HCT116 (cell line): ENCODE data around the gene VGF. TPM values are rescaled to one million over a fixed set of nuclear protein-coding genes. Genes with fewer than 3 reads are reported as not detected.

ENCODE experiments used
- ATAC-seq: fragments of 200-7000 bp; cut with Tn5 transposase; 2 replicates; pipeline ENCODE4 v1.9.1; 2020; ENCODE audit warnings: mild to moderate bottlenecking, moderate library complexity
- BruUV-seq: library from RNA; stranded (reverse); fragments of 400-500 nt; replicated peaks from 2 replicates; lab custom pipeline; 2021; lab: Mats Ljungman, UMichigan
- CTCF ChIA-PET: fragments of 300-600 bp; sonication (Branson Sonifier 250); formaldehyde crosslinking; loops from one replicate; lab custom pipeline; 2021; ENCODE audit warnings: antibody characterized with exemption; lab: Charles Lee
- POLR2A ChIA-PET: fragments of 300-600, 350-600 bp; sonication (Branson Sonifier 250); formaldehyde crosslinking; loops from one replicate; lab custom pipeline; 2021; ENCODE audit warnings: antibody characterized with exemption; lab: Charles Lee
- RAD21 ChIA-PET, 2 experiments: fragments of 300-600 bp; sonication (Branson Sonifier 250); formaldehyde crosslinking; loops; one replicate each; lab custom pipeline; 2023; ENCODE audit warnings: low total read pairs in 2 of 2; ENCODE audit not compliant: uncharacterized antibody in 2 of 2, unreplicated experiment in 2 of 2, low non-redundant PET in 1 of 2; lab: Charles Lee
- DNase-seq: peaks from one replicate; pipeline ENCODE4 v3.0.0-alpha.2; 2010; ENCODE audit warnings: low read depth, low spot score
- H2AFZ ChIP-seq: fragments of 200-600 bp; shearing (Covaris generic), sonication (generic); 2 replicates; pipeline ENCODE4 v1.6.1; 2017; ENCODE audit warnings: low read depth, mixed run types, mixed read lengths, antibody characterized with exemption, low read length; ENCODE audit not compliant: poor library complexity, severe bottlenecking
- H3K27ac ChIP-seq: 2 replicates; pipeline ENCODE4 v1.5.1; 2012; ENCODE audit warnings: low read depth, low read length
- H3K27me3 ChIP-seq: fragments of 200-600 bp; sonication (generic); 2 replicates; pipeline ENCODE4 v1.6.1; 2016; ENCODE audit warnings: mixed run types, low read length, mixed read lengths; ENCODE audit not compliant: insufficient read depth
- H3K36me3 ChIP-seq, 2 experiments: fragments of 200-500 bp in 1 of 2; fragments of 200-600 bp in 1 of 2; sonication (Bioruptor generic) in 1 of 2; sonication (generic) in 1 of 2; 2 replicates each; pipeline versions ENCODE4 v1.5.1 to v1.6.1; 2014 to 2016; ENCODE audit warnings: low read length in 2 of 2, inconsistent platforms in 1 of 2, mixed read lengths in 1 of 2, mixed run types in 1 of 2; ENCODE audit not compliant: insufficient read depth in 2 of 2, control insufficient read depth in 1 of 2
- H3K4me1 ChIP-seq, 2 experiments: fragments of 200-600 bp in 1 of 2; sonication (generic) in 1 of 2; 2 replicates each; pipeline versions ENCODE4 v1.5.1 to v1.6.1; 2012 to 2017; ENCODE audit warnings: low read length in 2 of 2, inconsistent platforms in 1 of 2, mild to moderate bottlenecking in 1 of 2, mixed read lengths in 1 of 2, mixed run types in 1 of 2, moderate library complexity in 1 of 2; ENCODE audit not compliant: insufficient read depth in 2 of 2, control insufficient read depth in 1 of 2
- H3K4me2 ChIP-seq: fragments of 200-600 bp; sonication (generic); 2 replicates; pipeline ENCODE4 v1.6.1; 2017; ENCODE audit warnings: mixed run types, low read length, mixed read lengths
- H3K4me3 ChIP-seq, 2 experiments: fragments of 200-600 bp in 1 of 2; sonication (generic) in 1 of 2; replicated peaks in 1 of 2; 2 replicates each; pipeline ENCODE4 v1.5.1; 2011 to 2016; ENCODE audit warnings: low read length in 2 of 2, control low read depth in 1 of 2, low read depth in 1 of 2, mild to moderate bottlenecking in 1 of 2, mixed read lengths in 1 of 2, mixed run types in 1 of 2
- H3K79me2 ChIP-seq: fragments of 200-600 bp; sonication (generic); 2 replicates; pipeline ENCODE4 v1.6.1; 2017; ENCODE audit warnings: mild to moderate bottlenecking, mixed run types, low read length, moderate library complexity, mixed read lengths; ENCODE audit not compliant: insufficient read depth
- H3K9ac ChIP-seq: fragments of 200-600 bp; sonication (generic); 2 replicates; pipeline ENCODE4 v1.6.1; 2016; ENCODE audit warnings: low read length, mixed read lengths
- H3K9me2 ChIP-seq: fragments of 200-600 bp; sonication (generic), shearing (Covaris generic); 2 replicates; pipeline ENCODE4 v1.6.1; 2017; ENCODE audit warnings: mixed run types, mild to moderate bottlenecking, moderate library complexity; ENCODE audit not compliant: insufficient read depth
- H3K9me3 ChIP-seq, 2 experiments: fragments of 200-500 bp in 1 of 2; fragments of 200-600 bp in 1 of 2; sonication (Bioruptor generic) in 1 of 2; sonication (generic) in 1 of 2; 2 replicates each; pipeline ENCODE4 v1.6.1; 2014 to 2017; ENCODE audit warnings: low read length in 2 of 2, mixed read lengths in 2 of 2, inconsistent platforms in 1 of 2, low read depth in 1 of 2, mild to moderate bottlenecking in 1 of 2, mixed run types in 1 of 2, moderate library complexity in 1 of 2; ENCODE audit not compliant: control insufficient read depth in 1 of 2, insufficient read depth in 1 of 2
- H4K20me1 ChIP-seq: fragments of 200-600 bp; sonication (generic), shearing (Covaris generic); 2 replicates; pipeline ENCODE4 v1.6.1; 2017; ENCODE audit warnings: mixed run types, mild to moderate bottlenecking, moderate library complexity; ENCODE audit not compliant: insufficient read depth
- SIN3A ChIP-seq: IDR thresholded peaks from 2 replicates; pipeline ENCODE4 v1.6.1; 2012; ENCODE audit warnings: low read depth
- SP1 ChIP-seq: IDR thresholded peaks from 2 replicates; pipeline ENCODE4 v1.6.1; 2012; ENCODE audit warnings: low read depth
- TCF7L2 ChIP-seq: IDR thresholded peaks from 2 replicates; pipeline ENCODE4 v1.7.0; 2011; ENCODE audit warnings: borderline replicate concordance, inconsistent platforms; ENCODE audit not compliant: insufficient read depth, insufficient read length; ENCODE audit errors: extremely low read depth
- intact Hi-C: fragments of 100-400 bp; cut with micrococcal nuclease; formaldehyde crosslinking; loops from 2 replicates; pipeline ENCODE4 v1.10.0; 2022
- total RNA-seq: library from RNA; stranded (reverse); gene quantifications from one replicate; pipeline ENCODE4 v1.2.1, GENCODE V29; 2021; ENCODE audit not compliant: unreplicated experiment
- TF ChIP-seq, protein P1 (sequence below): IDR thresholded peaks from 2 replicates; pipeline ENCODE4 v1.6.1; 2012

VGF gene
- total RNA-seq, 1 experiment from 2014 or later = 43.2 TPM

DNA sequence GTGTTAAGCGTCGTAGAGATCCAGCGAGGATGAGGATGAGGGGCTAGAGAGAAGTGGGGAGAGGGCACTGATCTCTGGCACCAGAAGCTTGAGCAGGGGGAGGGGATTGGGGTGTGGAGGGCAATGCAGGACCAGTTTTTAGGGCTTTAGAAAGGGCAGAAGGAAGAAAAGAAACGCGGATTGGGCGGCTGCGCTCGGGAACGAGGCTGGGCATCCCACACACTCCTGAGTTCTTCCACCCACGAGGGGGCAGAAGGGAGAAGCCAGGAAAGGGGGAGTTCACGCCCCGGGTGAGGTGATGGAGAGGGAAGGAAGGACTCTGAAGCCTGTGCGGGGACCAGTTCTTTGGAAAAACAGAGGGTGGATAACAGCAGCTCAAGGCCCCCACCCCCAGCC is 6.1 kb upstream of the VGF start:
- no peaks in the 10 kb centered on the region for H3K9me2 ChIP-seq
- CTCF ChIA-PET = interaction anchor here (1.0 to 1.6 kb wide), 3 partner anchors 21 to 111 kb away, joined by 3 to 12 read pairs (median 4); no protein-coding TSS in a partner anchor
- no peak for TF ChIP-seq SIN3A
- TF ChIP-seq, protein P1, sequence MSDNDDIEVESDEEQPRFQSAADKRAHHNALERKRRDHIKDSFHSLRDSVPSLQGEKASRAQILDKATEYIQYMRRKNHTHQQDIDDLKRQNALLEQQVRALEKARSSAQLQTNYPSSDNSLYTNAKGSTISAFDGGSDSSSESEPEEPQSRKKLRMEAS = no peak
- TF ChIP-seq, all 23 proteins: peak for 0
- ATAC-seq (no peak), DNase-seq (no peak)
- RAD21 ChIA-PET = no interaction called here
- Histone ChIP-seq H3K36me3 (no peaks in the 10 kb centered on the region), H3K9me3 (no peaks in the 10 kb centered on the region), H3K9ac (no peak overlapping the region), H3K27me3 (no peaks in the 10 kb centered on the region), H3K4me1 (peaks cover 42 to 71% of the 10 kb centered on the region in 2 experiments), H3K79me2 (no peaks in the 10 kb centered on the region), H3K4me3 (no peak overlapping the region), H3K27ac (no peak overlapping the region), H4K20me1 (no peaks in the 10 kb centered on the region), H2AFZ (no peak overlapping the region), H3K4me2 (no peak overlapping the region)
- intact Hi-C loops = no loop called here
- POLR2A ChIA-PET = interaction anchor here (1.1 kb wide), 1 partner anchor 9 kb away, joined by 3 read pairs; no protein-coding TSS in a partner anchor
- BruUV-seq = no TSS peak

DNA sequence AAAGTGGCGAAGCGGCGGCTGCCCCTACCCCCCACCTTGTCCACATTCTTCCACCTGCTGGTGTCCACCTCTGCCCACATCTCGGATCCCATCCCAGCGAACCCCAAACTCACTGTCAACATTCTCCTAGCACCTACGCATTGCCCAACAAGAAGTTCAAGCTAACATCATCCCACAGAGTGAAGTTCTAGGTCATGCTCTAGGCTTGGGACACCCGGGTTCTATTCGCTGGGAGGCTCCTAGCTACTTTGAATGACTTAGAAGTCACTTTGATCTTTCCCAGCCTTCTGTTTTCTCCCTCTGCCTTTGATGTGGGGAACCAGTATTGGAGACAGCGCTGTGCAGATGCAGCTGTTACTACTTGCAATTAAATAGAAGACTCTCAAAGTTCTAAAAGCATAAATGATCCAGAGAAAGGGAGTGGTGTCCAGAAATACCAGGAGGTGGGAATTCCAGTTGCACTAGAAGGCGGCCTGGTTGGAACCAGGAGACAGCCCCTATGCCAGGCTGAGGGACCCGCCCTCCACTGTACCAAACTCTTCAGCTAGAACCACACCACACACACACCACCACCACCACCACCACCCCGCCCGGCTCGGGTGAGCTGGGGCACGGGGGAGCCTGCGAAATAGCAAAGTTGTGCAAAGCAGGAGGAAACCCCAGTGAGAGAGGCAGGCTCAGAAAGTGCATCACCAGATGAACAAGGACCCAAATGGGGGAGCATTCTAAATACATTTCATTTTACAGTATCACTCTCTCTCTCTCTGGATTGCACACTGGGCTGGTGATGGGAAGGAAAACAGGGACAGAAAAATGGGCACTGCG is 5.5 kb upstream of the VGF start:
- H3K79me2 ChIP-seq = no peaks in the 10 kb centered on the region
- BruUV-seq = TSS peak; percentile 12
- H3K27me3 ChIP-seq = no peaks in the 10 kb centered on the region
- H3K9ac ChIP-seq = no peak overlapping the region
- H3K4me3 ChIP-seq = no peak overlapping the region
- ChIA-PET POLR2A (interaction anchor here (1.1 kb wide), 1 partner anchor 8 kb away, joined by 3 read pairs; no protein-coding TSS in a partner anchor), CTCF (interaction anchor here (1.0 to 1.6 kb wide), 4 partner anchors 12 to 112 kb away, joined by 3 to 12 read pairs (median 4); no protein-coding TSS in a partner anchor), RAD21 (interaction anchor here in 1 of 2 experiments (0.6 kb wide), 1 partner anchor 9 kb away, joined by 3 read pairs; no protein-coding TSS in a partner anchor)
- no peaks in the 10 kb centered on the region for H3K9me3 ChIP-seq
- H3K4me2 ChIP-seq = 0 out of 2 replicates have a peak overlapping the region, but pooled peaks have one; percentile 80
- intact Hi-C loops = no loop called here
- DNase-seq (no peak), ATAC-seq (no peak)
- H3K36me3 ChIP-seq = no peaks in the 10 kb centered on the region
- peaks cover 46 to 77% of the 10 kb centered on the region in 2 experiments for H3K4me1 ChIP-seq
- H3K9me2 ChIP-seq = no peaks in the 10 kb centered on the region
- H4K20me1 ChIP-seq = no peaks in the 10 kb centered on the region
- H2AFZ ChIP-seq = no peak overlapping the region
- H3K27ac ChIP-seq = no peak overlapping the region
- TF ChIP-seq TCF7L2 (peak; percentile 26), SP1 (no peak)
